Gastrocnemius medialis (tissue), 4 donors: ENCODE results near the gene AFF3. TPM values are rescaled to one million over a fixed set of nuclear protein-coding genes. Genes with fewer than 3 reads are reported as not detected.

Experiments
- ATAC-seq, 2 donors: fragments of 150-250 bp; one replicate each; pipeline ENCODE4 v1.9.1; 2016
- DNase-seq, 2 donors: peaks; one replicate each; pipeline ENCODE4 v3.0.0-alpha.2; 2019
- H3K27ac ChIP-seq, 4 donors: fragments of 200-600 bp; sonication (generic); 1 replicate in 1 of 4; 2 replicates in 3 of 4; pipeline ENCODE4 v1.5.1; 2016 to 2018; ENCODE audit warnings: mild to moderate bottlenecking in 2 of 4, moderate library complexity in 1 of 4
- H3K27me3 ChIP-seq, 3 donors: fragments of 200-600 bp; sonication (generic) in 2 of 3; 1 replicate in 1 of 3; 2 replicates in 2 of 3; pipeline versions ENCODE4 v1.5.1 to v1.6.0; 2016 to 2019; ENCODE audit warnings: mild to moderate bottlenecking in 1 of 3, moderate library complexity in 1 of 3
- H3K36me3 ChIP-seq, 2 donors: fragments of 200-600 bp; sonication (generic) in 1 of 2; one replicate each; pipeline ENCODE4 v1.5.1; 2017 to 2018
- H3K4me1 ChIP-seq, 2 donors: fragments of 200-600 bp; sonication (generic) in 1 of 2; one replicate each; pipeline ENCODE4 v1.5.1; 2016 to 2017; ENCODE audit warnings: mild to moderate bottlenecking in 2 of 2
- H3K4me3 ChIP-seq, 4 donors: fragments of 200-600 bp; sonication (generic) in 3 of 4; 1 replicate in 1 of 4; 2 replicates in 3 of 4; pipeline ENCODE4 v1.5.1; 2016 to 2019; ENCODE audit warnings: mild to moderate bottlenecking in 2 of 4
- H3K9me3 ChIP-seq, 3 donors: fragments of 200-600 bp; sonication (generic) in 2 of 3; 1 replicate in 1 of 3; 2 replicates in 2 of 3; pipeline ENCODE4 v1.5.1; 2016 to 2019
- CTCF ChIP-seq, 5 experiments: fragments of 450-650 bp in 3 of 5; fragments of 200-600 bp in 2 of 5; sonication (generic) in 2 of 5; IDR thresholded peaks in 4 of 5; conservative IDR thresholded peaks in 1 of 5; 1 replicate in 4 of 5; 2 replicates in 1 of 5; pipeline ENCODE4 v1.5.1; 2016 to 2019; ENCODE audit warnings: antibody characterized with exemption in 5 of 5, mild to moderate bottlenecking in 3 of 5, moderate library complexity in 3 of 5
- POLR2A ChIP-seq, 2 donors: fragments of 450-650 bp; IDR thresholded peaks; one replicate each; pipeline ENCODE4 v1.6.1; 2017; ENCODE audit warnings: antibody characterized with exemption in 2 of 2, mild to moderate bottlenecking in 2 of 2, moderate library complexity in 2 of 2
- in situ Hi-C, 4 donors: fragments of 200-750 bp; cut with MboI; loops; one replicate each; pipeline versions ENCODE4 v1.15.0 to v1.8.0; 2017; ENCODE audit warnings: low sequenced_read_pairs in 4 of 4
- intact Hi-C: fragments of 100-400 bp; cut with DNase I; formaldehyde crosslinking; loops from one replicate; pipeline ENCODE4 v1.15.1; 2023; ENCODE audit warnings: low total_unique reads
- total RNA-seq, 4 donors: library from RNA; depleted of rRNA; stranded (reverse); fragments of >200 nt; gene quantifications; one replicate each; pipeline versions ENCODE4 v1.1.0 to v1.2.3, GENCODE V29; 2016

Gene AFF3
- total RNA-seq, 4 donors from 2014 or later, result 0.22 to 0.55 (median 0.47) TPM

GRCh38 chr2:100060875-100061274, 81.5 kb downstream of the AFF3 start:
- H3K36me3 ChIP-seq, result no peaks in the 10 kb centered on the region
- TF ChIP-seq POLR2A (IDR thresholded peaks at IDR 0.05), result no peak
- no peak for TF ChIP-seq CTCF (IDR thresholded peaks at IDR 0.05 in 4 of 5, conservative IDR thresholded peaks at IDR 0.05 in 1 of 5)
- no peaks in the 10 kb centered on the region for H3K9me3 ChIP-seq
- DNase-seq (no peak), ATAC-seq (no peak)
- intact Hi-C loops, result no loop called here
- in situ Hi-C loops, result no loop called here
- H3K4me3 ChIP-seq, result no peak overlapping the region
- no peaks in the 10 kb centered on the region for H3K4me1 ChIP-seq
- no peaks in the 10 kb centered on the region for H3K27me3 ChIP-seq
- H3K27ac ChIP-seq, result no peak overlapping the region

GRCh38 chr2:100059638-100060037, 82.8 kb downstream of the AFF3 start:
- Histone ChIP-seq H3K4me3 (no peak overlapping the region), H3K27me3 (no peaks in the 10 kb centered on the region), H3K9me3 (no peaks in the 10 kb centered on the region), H3K27ac (no peak overlapping the region), H3K36me3 (no peaks in the 10 kb centered on the region), H3K4me1 (no peaks in the 10 kb centered on the region)
- no peak for TF ChIP-seq CTCF (IDR thresholded peaks at IDR 0.05 in 4 of 5, conservative IDR thresholded peaks at IDR 0.05 in 1 of 5)
- TF ChIP-seq POLR2A (IDR thresholded peaks at IDR 0.05), result no peak
- in situ Hi-C loops (no loop called here), intact Hi-C loops (no loop called here)
- ATAC-seq, result no peak
- no peak for DNase-seq

- no peak for ATAC-seq
- Histone ChIP-seq H3K27me3 (no peaks in the 10 kb centered on the region), H3K4me1 (no peaks in the 10 kb centered on the region), H3K9me3 (no peaks in the 10 kb centered on the region), H3K4me3 (no peak overlapping the region), H3K36me3 (no peaks in the 10 kb centered on the region), H3K27ac (no peak overlapping the region)
- no peak for DNase-seq
- TF ChIP-seq CTCF (IDR thresholded peaks at IDR 0.05 in 4 of 5, conservative IDR thresholded peaks at IDR 0.05 in 1 of 5) (no peak), POLR2A (IDR thresholded peaks at IDR 0.05) (no peak)
- in situ Hi-C loops, result no loop called here
- intact Hi-C loops, result no loop called here
Measured at GRCh38 chr2:100057901-100058261, 84.5 kb downstream of the AFF3 start.

GRCh38 chr2:100054426-100054825, 88.0 kb downstream of the AFF3 start:
- no peaks in the 10 kb centered on the region for H3K9me3 ChIP-seq
- in situ Hi-C loops (no loop called here), intact Hi-C loops (no loop called here)
- no peaks in the 10 kb centered on the region for H3K36me3 ChIP-seq
- H3K4me3 ChIP-seq, result no peak overlapping the region
- ATAC-seq (no peak), DNase-seq (no peak)
- H3K27ac ChIP-seq, result no peak overlapping the region
- H3K27me3 ChIP-seq, result no peaks in the 10 kb centered on the region
- H3K4me1 ChIP-seq, result no peaks in the 10 kb centered on the region
- TF ChIP-seq POLR2A (IDR thresholded peaks at IDR 0.05) (no peak), CTCF (IDR thresholded peaks at IDR 0.05 in 4 of 5, conservative IDR thresholded peaks at IDR 0.05 in 1 of 5) (no peak)

GRCh38 chr2:100053087-100053885, 89.1 kb downstream of the AFF3 start:
- H3K27me3 ChIP-seq, result no peaks in the 10 kb centered on the region
- H3K36me3 ChIP-seq, result no peaks in the 10 kb centered on the region
- no peak for ATAC-seq
- no peak for DNase-seq
- no peak overlapping the region for H3K27ac ChIP-seq
- in situ Hi-C loops (no loop called here), intact Hi-C loops (no loop called here)
- no peak overlapping the region for H3K4me3 ChIP-seq
- no peaks in the 10 kb centered on the region for H3K9me3 ChIP-seq
- no peak for TF ChIP-seq POLR2A (IDR thresholded peaks at IDR 0.05)
- no peak for TF ChIP-seq CTCF (IDR thresholded peaks at IDR 0.05 in 4 of 5, conservative IDR thresholded peaks at IDR 0.05 in 1 of 5)
- H3K4me1 ChIP-seq, result no peaks in the 10 kb centered on the region
